ENCODE data around the gene CSK. TPM values are rescaled to one million over a fixed set of nuclear protein-coding genes. Genes with fewer than 3 reads are reported as not detected.

CSK gene
- total and polyA plus RNA-seq, 2 experiments from 2014 or later, result 16.9 to 19.1 TPM

GRCh38 chr15:74826364-74826819 is 44.5 kb downstream of the CSK start, which contains the start of gene CPLX3:
TSS of gene CPLX3 (plus strand) at chr15:74826627. CDS start at chr15:74826704, 77 bp downstream.
- Histone ChIP-seq H3K36me3 (replicated peaks; ENCODE audit: insufficient read depth, low read depth) (no peaks in the 10 kb centered on the region), H3K9me2 (replicated peaks; ENCODE audit: insufficient read depth) (no peaks in the 10 kb centered on the region), H2AFZ (no peak within 1 kb of the TSS), H3K9me3 (ENCODE audit: low read depth) (no peaks in the 10 kb centered on the region), H4K20me1 (ENCODE audit: insufficient read depth, poor library complexity, severe bottlenecking) (no peaks in the 10 kb centered on the region), H3K4me3 (no peak within 1 kb of the TSS), H3K79me2 (no peaks in the 10 kb centered on the region), H3K27ac (no peak within 1 kb of the TSS), H3K27me3 (peaks cover 41% of the 10 kb centered on the region), H3K4me2 (peak within 1 kb of the TSS; percentile 67), H3K4me1 (ENCODE audit: insufficient read depth) (no peaks in the 10 kb centered on the region)
- DNase-seq (ENCODE audit: low spot score), result peak; percentile 64
- no peak for TF ChIP-seq CTCF (IDR thresholded peaks at IDR 0.05; ENCODE audit: poor library complexity)
- no peak for TF ChIP-seq EZH2 (IDR thresholded peaks at IDR 0.05; ENCODE audit: borderline replicate concordance)
- no peak for TF ChIP-seq EZH2phosphoT487 (IDR thresholded peaks at IDR 0.05; ENCODE audit: low read depth, severe bottlenecking, unreplicated experiment)
- WGBS (ENCODE audit: low lambda C conversion rate, missing lambda C conversion rate), result 9% methylated on average over 26 of the region's 44 CpGs

- Histone ChIP-seq H3K4me3 (no peak overlapping the region), H3K9me2 (replicated peaks; ENCODE audit: insufficient read depth) (no peaks in the 10 kb centered on the region), H3K4me2 (no peak overlapping the region), H4K20me1 (ENCODE audit: insufficient read depth, poor library complexity, severe bottlenecking) (no peaks in the 10 kb centered on the region), H3K79me2 (no peaks in the 10 kb centered on the region), H3K36me3 (replicated peaks; ENCODE audit: insufficient read depth, low read depth) (no peaks in the 10 kb centered on the region), H3K27me3 (peaks cover 41% of the 10 kb centered on the region), H3K9me3 (ENCODE audit: low read depth) (no peaks in the 10 kb centered on the region), H3K4me1 (ENCODE audit: insufficient read depth) (no peaks in the 10 kb centered on the region), H3K27ac (no peak overlapping the region), H2AFZ (no peak overlapping the region)
- 40% methylated on average over 19 of the region's 21 CpGs for WGBS (ENCODE audit: low lambda C conversion rate, missing lambda C conversion rate)
- DNase-seq (ENCODE audit: low spot score), result no peak
- TF ChIP-seq CTCF (IDR thresholded peaks at IDR 0.05; ENCODE audit: poor library complexity), result no peak
- no peak for TF ChIP-seq EZH2phosphoT487 (IDR thresholded peaks at IDR 0.05; ENCODE audit: low read depth, severe bottlenecking, unreplicated experiment)
- no peak for TF ChIP-seq EZH2 (IDR thresholded peaks at IDR 0.05; ENCODE audit: borderline replicate concordance)
Observed at GRCh38 chr15:74826921-74827320, 45.0 kb downstream of the CSK start.

- H3K9me2 ChIP-seq (replicated peaks; ENCODE audit: insufficient read depth), result no peaks in the 10 kb centered on the region
- H3K4me2 ChIP-seq, result no peak overlapping the region
- H4K20me1 ChIP-seq (ENCODE audit: insufficient read depth, poor library complexity, severe bottlenecking), result no peaks in the 10 kb centered on the region
- H3K4me3 ChIP-seq, result no peak overlapping the region
- WGBS (ENCODE audit: low lambda C conversion rate, missing lambda C conversion rate), result 66% methylated on average over 5 of the region's 5 CpGs
- H3K27ac ChIP-seq, result no peak overlapping the region
- peaks cover 41% of the 10 kb centered on the region for H3K27me3 ChIP-seq
- no peak for DNase-seq (ENCODE audit: low spot score)
- TF ChIP-seq CTCF (IDR thresholded peaks at IDR 0.05; ENCODE audit: poor library complexity) (no peak), EZH2phosphoT487 (IDR thresholded peaks at IDR 0.05; ENCODE audit: low read depth, severe bottlenecking, unreplicated experiment) (no peak), EZH2 (IDR thresholded peaks at IDR 0.05; ENCODE audit: borderline replicate concordance) (no peak)
- H3K36me3 ChIP-seq (replicated peaks; ENCODE audit: insufficient read depth, low read depth), result no peaks in the 10 kb centered on the region
- H2AFZ ChIP-seq, result no peak overlapping the region
- H3K4me1 ChIP-seq (ENCODE audit: insufficient read depth), result no peaks in the 10 kb centered on the region
- no peaks in the 10 kb centered on the region for H3K79me2 ChIP-seq
- H3K9me3 ChIP-seq (ENCODE audit: low read depth), result no peaks in the 10 kb centered on the region
Observed at GRCh38 chr15:74827614-74828013, 45.7 kb downstream of the CSK start.

All from hepatocyte (in vitro differentiated cells).